Heart left ventricle (tissue), 13 donors: ENCODE results near the gene COMTD1.
A peak's percentile ranks its signal among the peaks of the same experiment; 100 is the strongest.

Source experiments
- POLR2A ChIP-seq, 2 donors: fragments of 450-650 bp; IDR thresholded peaks; one replicate each; pipeline ENCODE4 v1.6.1; 2017; ENCODE audit warnings: antibody characterized with exemption in 2 of 2, mild to moderate bottlenecking in 2 of 2, moderate library complexity in 2 of 2
- TF ChIP-seq, protein P1 (sequence below), 12 donors: fragments of 200-600 bp; sonication (generic) in 4 of 12; IDR thresholded peaks; one replicate each; pipeline versions ENCODE4 v1.5.0 to v1.8.0; 2018 to 2022; ENCODE audit warnings: antibody characterized with exemption in 12 of 12, mild to moderate bottlenecking in 5 of 12
- donor health status: ischemic (EF 13 %, LVEDD 7.1; RV severe dilation, severe dysfunction).
- donor health status: DM: no; HTN: yes; CAD: no.
- donor health status: DM: no; HTN: no; CAD: no.
- donor health status: ischemic (EF 25% LVEDD 6.9; RV normal size, moderate dysfunction).
- donor health status: ischemic (EF 25% LVEDD 5.7; RV mildly dilated, moderate dysfunction).
- donor health status: ischemic (EF 35%, LVEDD 5.7; RV mildly dilated, moderate dysfunction).
- donor health status: nonischemic (EF 11% LVEDD 7.7; RV severe dilation, severe dysfunction).
- donor health status: DM: yes; HTN: yes; CAD: no.
- donor health status: PGD.
- donor health status: ischemic (EF 29% LVEDD 5.4; RV normal size, mild dysfunction).
- donor health status: nonischemic (EF 23%, LVEDD 6.1; RV moderate dilation, normal function).

DNA sequence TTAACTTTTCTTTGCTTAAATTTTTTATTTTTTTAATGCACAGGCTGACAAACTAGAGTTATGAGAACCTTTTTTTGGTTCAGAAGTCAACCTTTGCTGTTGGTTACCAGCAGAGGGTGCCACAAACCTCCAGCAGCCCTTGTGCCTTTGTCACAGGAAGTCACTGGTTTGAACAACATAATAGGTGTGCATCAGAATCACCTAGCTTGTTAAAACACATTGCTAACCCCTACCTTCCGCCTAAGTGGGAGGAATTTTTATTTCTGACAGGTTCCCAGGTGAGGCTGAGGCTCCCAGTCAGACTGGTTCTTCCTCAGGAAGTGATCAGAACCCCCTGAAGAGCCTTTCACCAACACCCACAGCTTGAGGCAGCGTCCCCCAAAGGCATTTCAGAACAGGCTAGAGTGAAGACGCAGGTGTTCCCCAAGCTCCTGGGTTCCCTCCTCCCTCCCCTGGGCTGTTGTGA is 47.8 kb downstream of the COMTD1 start:
- TF ChIP-seq, protein P1, sequence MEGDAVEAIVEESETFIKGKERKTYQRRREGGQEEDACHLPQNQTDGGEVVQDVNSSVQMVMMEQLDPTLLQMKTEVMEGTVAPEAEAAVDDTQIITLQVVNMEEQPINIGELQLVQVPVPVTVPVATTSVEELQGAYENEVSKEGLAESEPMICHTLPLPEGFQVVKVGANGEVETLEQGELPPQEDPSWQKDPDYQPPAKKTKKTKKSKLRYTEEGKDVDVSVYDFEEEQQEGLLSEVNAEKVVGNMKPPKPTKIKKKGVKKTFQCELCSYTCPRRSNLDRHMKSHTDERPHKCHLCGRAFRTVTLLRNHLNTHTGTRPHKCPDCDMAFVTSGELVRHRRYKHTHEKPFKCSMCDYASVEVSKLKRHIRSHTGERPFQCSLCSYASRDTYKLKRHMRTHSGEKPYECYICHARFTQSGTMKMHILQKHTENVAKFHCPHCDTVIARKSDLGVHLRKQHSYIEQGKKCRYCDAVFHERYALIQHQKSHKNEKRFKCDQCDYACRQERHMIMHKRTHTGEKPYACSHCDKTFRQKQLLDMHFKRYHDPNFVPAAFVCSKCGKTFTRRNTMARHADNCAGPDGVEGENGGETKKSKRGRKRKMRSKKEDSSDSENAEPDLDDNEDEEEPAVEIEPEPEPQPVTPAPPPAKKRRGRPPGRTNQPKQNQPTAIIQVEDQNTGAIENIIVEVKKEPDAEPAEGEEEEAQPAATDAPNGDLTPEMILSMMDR (IDR thresholded peaks at IDR 0.05), result peak; percentile 51 to 79 (median 69)
- TF ChIP-seq POLR2A (IDR thresholded peaks at IDR 0.05), result no peak
